KMS-11 (cell line): ENCODE results near the gene MAST4.

ENCODE experiments used
- H2AFZ ChIP-seq: fragments of 200-600 bp; sonication (generic); 2 replicates; pipeline ENCODE4 v1.6.1; 2016; ENCODE audit warnings: antibody characterized with exemption, mixed run types, low read depth
- H3K27ac ChIP-seq: fragments of 200-600 bp; sonication (generic); 2 replicates; pipeline ENCODE4 v1.6.1; 2016; ENCODE audit warnings: mild to moderate bottlenecking, mixed run types
- H3K27me3 ChIP-seq: fragments of 200-600 bp; sonication (generic); 2 replicates; pipeline ENCODE4 v1.6.1; 2017; ENCODE audit warnings: mild to moderate bottlenecking, low read depth, mixed run types, moderate library complexity; ENCODE audit not compliant: insufficient read depth
- H3K36me3 ChIP-seq: fragments of 200-600 bp; sonication (generic); 2 replicates; pipeline ENCODE4 v1.6.1; 2017; ENCODE audit warnings: mild to moderate bottlenecking, mixed run types; ENCODE audit not compliant: insufficient read depth
- H3K4me1 ChIP-seq: fragments of 200-600 bp; sonication (generic); 2 replicates; pipeline ENCODE4 v1.6.1; 2016; ENCODE audit warnings: mild to moderate bottlenecking, low read depth, mixed run types; ENCODE audit not compliant: poor library complexity, severe bottlenecking
- H3K4me2 ChIP-seq: fragments of 200-600 bp; sonication (generic); 2 replicates; pipeline ENCODE4 v1.7.0; 2016; ENCODE audit warnings: mild to moderate bottlenecking, mixed run types
- H3K4me3 ChIP-seq: fragments of 200-600 bp; sonication (generic); IDR thresholded peaks from 2 replicates; pipeline ENCODE4 v1.6.1; 2017; ENCODE audit warnings: low read depth, low read length, mixed read lengths; ENCODE audit not compliant: insufficient read depth
- H3K79me2 ChIP-seq: fragments of 200-600 bp; sonication (generic); 2 replicates; pipeline ENCODE4 v1.6.1; 2016; ENCODE audit warnings: low read depth, mixed run types; ENCODE audit not compliant: insufficient read depth
- H3K9ac ChIP-seq: fragments of 200-600 bp; sonication (generic); 2 replicates; pipeline ENCODE4 v1.6.1; 2016; ENCODE audit warnings: mild to moderate bottlenecking, mixed run types
- H4K20me1 ChIP-seq: fragments of 200-600 bp; sonication (generic); 2 replicates; pipeline ENCODE4 v1.6.1; 2016; ENCODE audit warnings: mild to moderate bottlenecking, mixed run types; ENCODE audit not compliant: insufficient read depth
- CTCF ChIP-seq: fragments of 200-600 bp; sonication (generic); conservative IDR thresholded peaks from 2 replicates; pipeline ENCODE4 v1.6.1; 2017; ENCODE audit warnings: low read depth, mild to moderate bottlenecking, antibody characterized with exemption, low read length, moderate library complexity, mixed read lengths

MAST4 gene

GRCh38 chr5:67004730-67005350, 408.6 kb downstream of the MAST4 start:
- no peaks in the 10 kb centered on the region for H3K36me3 ChIP-seq
- no peak overlapping the region for H3K27ac ChIP-seq
- H4K20me1 ChIP-seq, result no peaks in the 10 kb centered on the region
- no peaks in the 10 kb centered on the region; the same call in 1 of the 2 replicates for H3K27me3 ChIP-seq
- H3K4me3 ChIP-seq, result no peak overlapping the region
- peak overlapping the region; percentile 50; the same call in 1 of the 2 replicates for H3K9ac ChIP-seq
- TF ChIP-seq CTCF, result no peak
- H2AFZ ChIP-seq, result peak overlapping the region; percentile 96
- H3K4me2 ChIP-seq, result peak overlapping the region; percentile 72
- H3K4me1 ChIP-seq, result peaks cover 14% of the 10 kb centered on the region
- H3K79me2 ChIP-seq, result no peaks in the 10 kb centered on the region

GRCh38 chr5:67005737-67006499, 409.7 kb downstream of the MAST4 start:
- Histone ChIP-seq H3K27me3 (no peaks in the 10 kb centered on the region; the same call in 1 of the 2 replicates), H4K20me1 (no peaks in the 10 kb centered on the region), H3K79me2 (no peaks in the 10 kb centered on the region), H3K9ac (no peak overlapping the region), H2AFZ (no peak overlapping the region), H3K4me1 (peaks cover 14% of the 10 kb centered on the region), H3K4me3 (no peak overlapping the region), H3K36me3 (no peaks in the 10 kb centered on the region), H3K4me2 (no peak overlapping the region), H3K27ac (no peak overlapping the region)
- TF ChIP-seq CTCF, result no peak

- no peak for TF ChIP-seq CTCF
- H3K27me3 ChIP-seq, result no peaks in the 10 kb centered on the region; the same call in 1 of the 2 replicates
- H3K4me2 ChIP-seq, result no peak overlapping the region
- H3K4me1 ChIP-seq, result peaks cover 14% of the 10 kb centered on the region
- H4K20me1 ChIP-seq, result no peaks in the 10 kb centered on the region
- no peak overlapping the region for H3K4me3 ChIP-seq
- H3K9ac ChIP-seq, result no peak overlapping the region
- H2AFZ ChIP-seq, result no peak overlapping the region
- H3K36me3 ChIP-seq, result no peaks in the 10 kb centered on the region
- no peak overlapping the region for H3K27ac ChIP-seq
- H3K79me2 ChIP-seq, result no peaks in the 10 kb centered on the region
Measured at GRCh38 chr5:67006500-67006848, 410.3 kb downstream of the MAST4 start.

GRCh38 chr5:67009028-67009427, 412.8 kb downstream of the MAST4 start:
- Histone ChIP-seq H4K20me1 (no peaks in the 10 kb centered on the region), H3K27ac (no peak overlapping the region), H3K9ac (no peak overlapping the region), H2AFZ (no peak overlapping the region), H3K4me3 (no peak overlapping the region), H3K4me2 (no peak overlapping the region), H3K36me3 (no peaks in the 10 kb centered on the region), H3K4me1 (peaks cover 9% of the 10 kb centered on the region), H3K27me3 (no peaks in the 10 kb centered on the region), H3K79me2 (no peaks in the 10 kb centered on the region)
- TF ChIP-seq CTCF, result no peak
